Fibroblast of pulmonary artery (primary cell): Measurements from ENCODE around the gene SLCO2B1.

Experiments
- DNase-seq: peaks from one replicate; pipeline ENCODE4 v3.0.0-alpha.2; 2010; ENCODE audit warnings: low read depth
- H3K4me3 ChIP-seq: replicated peaks from 2 replicates; pipeline ENCODE4 v1.5.1; 2011; ENCODE audit warnings: low read depth, mild to moderate bottlenecking, control low read depth, low read length, moderate library complexity
- CTCF ChIP-seq: IDR thresholded peaks from 2 replicates; pipeline ENCODE4 v1.5.1; 2011; ENCODE audit warnings: mild to moderate bottlenecking, control low read depth, low read length, inconsistent platforms; ENCODE audit errors: missing control alignments

Gene SLCO2B1

GRCh38 chr11:75225794-75226193 is 74.9 kb downstream of the SLCO2B1 start:
- TF ChIP-seq CTCF = no peak
- DNase-seq = no peak
- H3K4me3 ChIP-seq = no peak overlapping the region

GRCh38 chr11:75229466-75229865 is 78.6 kb downstream of the SLCO2B1 start:
- TF ChIP-seq CTCF = no peak
- no peak for DNase-seq
- no peak overlapping the region for H3K4me3 ChIP-seq

- TF ChIP-seq CTCF = no peak
- no peak overlapping the region for H3K4me3 ChIP-seq
- DNase-seq = no peak
Measured at GRCh38 chr11:75230621-75231020, 79.7 kb downstream of the SLCO2B1 start.

- TF ChIP-seq CTCF = no peak
- H3K4me3 ChIP-seq = no peak overlapping the region
- DNase-seq = peak; percentile 81
Measured at GRCh38 chr11:75233754-75234172, 82.9 kb downstream of the SLCO2B1 start.

- no peak for TF ChIP-seq CTCF
- no peak overlapping the region for H3K4me3 ChIP-seq
- DNase-seq = no peak
Measured at GRCh38 chr11:75236062-75236461, 85.2 kb downstream of the SLCO2B1 start.

- no peak overlapping the region for H3K4me3 ChIP-seq
- no peak for DNase-seq
- no peak for TF ChIP-seq CTCF
Measured at GRCh38 chr11:75237050-75237449, 86.1 kb downstream of the SLCO2B1 start.

GRCh38 chr11:75238595-75239440 is 87.9 kb downstream of the SLCO2B1 start:
- no peak for DNase-seq
- TF ChIP-seq CTCF = no peak

More at GRCh38 chr11:75238595-75239440, 87.9 kb downstream of the SLCO2B1 start:
- no peak overlapping the region for H3K4me3 ChIP-seq
